Neural cell (in vitro differentiated cells): ENCODE measurements around the gene PDIA4. TPM values are rescaled to one million over a fixed set of nuclear protein-coding genes. Genes with fewer than 3 reads are reported as not detected.

Source experiments
- H2AFZ ChIP-seq: fragments of 200-600, 300-800 bp; sonication (generic), shearing (Covaris generic); 2 replicates; pipeline ENCODE4 v1.6.0; 2014; ENCODE audit warnings: low read depth, mild to moderate bottlenecking, antibody characterized with exemption, low read length, moderate library complexity
- H3F3A ChIP-seq: fragments of 200-600 bp; shearing (Covaris generic); 2 replicates; pipeline ENCODE4 v1.6.1; 2016; ENCODE audit warnings: mild to moderate bottlenecking, moderate library complexity, mixed read lengths, antibody characterized with exemption, low read length; ENCODE audit not compliant: insufficient read depth, poor library complexity, severe bottlenecking
- H3K27ac ChIP-seq: fragments of 200-600, 300-800 bp; sonication (generic), shearing (Covaris generic); 2 replicates; pipeline ENCODE4 v1.5.1; 2014; ENCODE audit warnings: mild to moderate bottlenecking, low read length, moderate library complexity
- H3K27me3 ChIP-seq: fragments of 300-800, 200-600 bp; sonication (generic), shearing (Covaris generic); 2 replicates; pipeline ENCODE4 v1.6.0; 2014; ENCODE audit warnings: mild to moderate bottlenecking, low read depth, low read length, moderate library complexity; ENCODE audit not compliant: insufficient read depth
- H3K36me3 ChIP-seq: fragments of 300-800, 200-600 bp; sonication (generic), shearing (Covaris generic); 2 replicates; pipeline ENCODE4 v1.5.1; 2014; ENCODE audit warnings: mild to moderate bottlenecking, antibody characterized with exemption, low read length, moderate library complexity; ENCODE audit not compliant: insufficient read depth
- H3K4me2 ChIP-seq: fragments of 300-800, 200-600 bp; sonication (generic), shearing (Covaris generic); 2 replicates; pipeline ENCODE4 v1.6.0; 2014; ENCODE audit warnings: mild to moderate bottlenecking, low read length
- H3K4me3 ChIP-seq: fragments of 300-800, 200-600 bp; sonication (generic), shearing (Covaris generic); 2 replicates; pipeline ENCODE4 v1.5.1; 2014; ENCODE audit warnings: mild to moderate bottlenecking, low read length, moderate library complexity
- H3K79me2 ChIP-seq: fragments of 200-600 bp; shearing (Covaris generic); replicated peaks from 2 replicates; pipeline ENCODE4 v1.6.0; 2014; ENCODE audit warnings: mild to moderate bottlenecking, low read length, moderate library complexity; ENCODE audit not compliant: insufficient read depth
- H3K9ac ChIP-seq: fragments of 300-800, 200-600 bp; sonication (generic), shearing (Covaris generic); 2 replicates; pipeline ENCODE4 v1.6.1; 2016; ENCODE audit warnings: mild to moderate bottlenecking, low read length, mixed read lengths
- H3K9me2 ChIP-seq: fragments of 200-600 bp; shearing (Covaris generic); 2 replicates; pipeline ENCODE4 v1.6.1; 2016; ENCODE audit warnings: mild to moderate bottlenecking, low read length, mixed read lengths; ENCODE audit not compliant: insufficient read depth
- H3K9me3 ChIP-seq: fragments of 200-600, 300-800 bp; sonication (generic), shearing (Covaris generic); 2 replicates; pipeline ENCODE4 v1.6.1; 2016; ENCODE audit warnings: mild to moderate bottlenecking, mixed run types, low read length, moderate library complexity, mixed read lengths
- H4K20me1 ChIP-seq: fragments of 200-600 bp; shearing (Covaris generic); 2 replicates; pipeline ENCODE4 v1.6.1; 2016; ENCODE audit warnings: mild to moderate bottlenecking, mixed run types; ENCODE audit not compliant: insufficient read depth
- CTCF ChIP-seq: fragments of 450-650 bp; IDR thresholded peaks from 2 replicates; pipeline ENCODE4 v1.5.1; 2014; ENCODE audit warnings: antibody characterized with exemption, mild to moderate bottlenecking, moderate library complexity; ENCODE audit not compliant: poor library complexity, severe bottlenecking
- EP300 ChIP-seq: fragments of 450-650 bp; conservative IDR thresholded peaks from 2 replicates; pipeline ENCODE4 v1.6.1; 2014; ENCODE audit warnings: antibody characterized with exemption, mild to moderate bottlenecking, moderate library complexity; ENCODE audit not compliant: poor library complexity, severe bottlenecking
- EZH2 ChIP-seq: fragments of 200-600, 300-800 bp; shearing (Covaris generic), sonication (generic); IDR thresholded peaks from 2 replicates; pipeline ENCODE4 v1.6.1; 2014; ENCODE audit warnings: antibody characterized with exemption, low read length, borderline replicate concordance, mild to moderate bottlenecking; ENCODE audit not compliant: insufficient read depth, poor library complexity, severe bottlenecking
- MXI1 ChIP-seq: fragments of 450-650 bp; conservative IDR thresholded peaks from 2 replicates; pipeline ENCODE4 v1.6.1; 2014; ENCODE audit warnings: antibody characterized with exemption, mild to moderate bottlenecking; ENCODE audit not compliant: poor library complexity, severe bottlenecking
- POLR2AphosphoS5 ChIP-seq: IDR thresholded peaks from 2 replicates; pipeline ENCODE4 v1.6.1; 2012
- RAD21 ChIP-seq: fragments of 450-650 bp; conservative IDR thresholded peaks from 2 replicates; pipeline ENCODE4 v1.6.1; 2014; ENCODE audit warnings: antibody characterized with exemption, mild to moderate bottlenecking, moderate library complexity
- REST ChIP-seq: IDR thresholded peaks from 2 replicates; pipeline ENCODE4 v1.6.1; 2012; ENCODE audit warnings: borderline replicate concordance
- SMC3 ChIP-seq: fragments of 450-650 bp; conservative IDR thresholded peaks from 2 replicates; pipeline ENCODE4 v1.6.1; 2014; ENCODE audit warnings: antibody characterized with exemption, mild to moderate bottlenecking, moderate library complexity; ENCODE audit not compliant: poor library complexity
- TAF1 ChIP-seq: IDR thresholded peaks from 2 replicates; pipeline ENCODE4 v1.6.1; 2012; ENCODE audit warnings: low read depth
- polyA plus RNA-seq: library from polyadenylated mRNA; depleted of rRNA; stranded (reverse); fragments of >200 nt; gene quantifications from 2 replicates; pipeline ENCODE4 v1.2.3, GENCODE V29; 2014

The PDIA4 gene
- polyA plus RNA-seq, 1 donor from 2014 or later = 41.8 TPM

GRCh38 chr7:148997497-148997896, 30.8 kb downstream of the PDIA4 start:
- Histone ChIP-seq H3K79me2 (no peaks in the 10 kb centered on the region), H3K9me2 (no peaks in the 10 kb centered on the region), H3K4me2 (no peak overlapping the region), H3K36me3 (no peaks in the 10 kb centered on the region), H3K9me3 (no peaks in the 10 kb centered on the region), H3K4me3 (no peak overlapping the region), H3K27me3 (no peaks in the 10 kb centered on the region), H3F3A (no peaks in the 10 kb centered on the region), H4K20me1 (no peaks in the 10 kb centered on the region), H3K27ac (no peak overlapping the region), H2AFZ (no peak overlapping the region), H3K9ac (no peak overlapping the region)
- no peak for TF ChIP-seq REST
- TF ChIP-seq EZH2 = no peak
- no peak for TF ChIP-seq EP300
- TF ChIP-seq CTCF = no peak
- TF ChIP-seq TAF1 = no peak
- no peak for TF ChIP-seq MXI1
- TF ChIP-seq SMC3 = no peak
- no peak for TF ChIP-seq RAD21
- no peak for TF ChIP-seq POLR2AphosphoS5

GRCh38 chr7:148994576-148994975, 33.7 kb downstream of the PDIA4 start:
- TF ChIP-seq REST (no peak), POLR2AphosphoS5 (no peak), RAD21 (no peak), TAF1 (no peak), EP300 (no peak), CTCF (no peak), EZH2 (no peak), MXI1 (no peak), SMC3 (no peak)
- no peaks in the 10 kb centered on the region for H4K20me1 ChIP-seq
- no peak overlapping the region for H3K9ac ChIP-seq
- no peaks in the 10 kb centered on the region for H3K79me2 ChIP-seq
- H3K4me2 ChIP-seq = no peak overlapping the region
- H3K9me2 ChIP-seq = no peaks in the 10 kb centered on the region
- no peaks in the 10 kb centered on the region for H3F3A ChIP-seq
- H3K9me3 ChIP-seq = no peaks in the 10 kb centered on the region
- H2AFZ ChIP-seq = no peak overlapping the region
- H3K27ac ChIP-seq = no peak overlapping the region
- H3K27me3 ChIP-seq = no peaks in the 10 kb centered on the region
- H3K36me3 ChIP-seq = no peaks in the 10 kb centered on the region
- H3K4me3 ChIP-seq = no peak overlapping the region
